ENCODE results near the gene CNTRL. TPM values are rescaled to one million over a fixed set of nuclear protein-coding genes. Genes with fewer than 3 reads are reported as not detected.

CNTRL gene
- total RNA-seq, 1 experiment from 2014 or later: 11.6 TPM

GRCh38 chr9:121107881-121108280 is 33.1 kb downstream of the CNTRL start:
- Histone ChIP-seq H3T11ph (ENCODE audit: low read length) (no peak overlapping the region), H3K56ac (ENCODE audit: insufficient read length, low read depth, low read length) (no peak overlapping the region), H3K14ac (ENCODE audit: insufficient read depth, low read length) (no peak overlapping the region), H3K4ac (ENCODE audit: low read depth, low read length) (no peak overlapping the region), H4K91ac (ENCODE audit: insufficient read length, low read depth, low read length) (no peak overlapping the region), H2AFZ (ENCODE audit: low read length) (no peak overlapping the region), H2AK5ac (ENCODE audit: insufficient read length, low read length) (no peak overlapping the region), H3K79me1 (ENCODE audit: insufficient read depth, low read depth, low read length, poor library complexity, severe bottlenecking) (no peaks in the 10 kb centered on the region), H2BK120ac (ENCODE audit: low read depth, low read length, poor library complexity, severe bottlenecking) (no peak overlapping the region), H3K23me2 (ENCODE audit: insufficient read length, low read depth, low read length, poor library complexity, severe bottlenecking) (no peaks in the 10 kb centered on the region), H4K5ac (ENCODE audit: insufficient read length, low read depth, low read length) (no peak overlapping the region), H2BK5ac (ENCODE audit: insufficient read length, low read length) (no peak overlapping the region), H2BK12ac (ENCODE audit: insufficient read length, low read depth, low read length) (no peak overlapping the region), H3K27ac (ENCODE audit: insufficient read length, low read depth, low read length) (no peak overlapping the region), H3K9me3 (ENCODE audit: control insufficient read depth, low read depth, low read length) (no peaks in the 10 kb centered on the region), H4K8ac (replicated peaks; ENCODE audit: insufficient read length, low read depth, low read length) (no peak overlapping the region), H3K18ac (ENCODE audit: insufficient read length, low read depth, low read length) (no peak overlapping the region), H3K23ac (ENCODE audit: insufficient read length, low read depth, low read length) (no peak overlapping the region), H3K4me2 (ENCODE audit: insufficient read depth, insufficient read length, low read length) (no peak overlapping the region), H2BK20ac (ENCODE audit: low read depth, low read length, poor library complexity, severe bottlenecking) (no peak overlapping the region), H4K20me1 (ENCODE audit: control insufficient read depth, insufficient read depth, insufficient read length) (no peaks in the 10 kb centered on the region), H3K4me1 (ENCODE audit: insufficient read depth, low read length) (no peaks in the 10 kb centered on the region), H2BK15ac (ENCODE audit: low read depth, low read length) (no peak overlapping the region), H3K27me3 (ENCODE audit: insufficient read depth, low read length) (no peaks in the 10 kb centered on the region), H3K9ac (ENCODE audit: extremely low read depth, insufficient read length, low read length) (no peak overlapping the region), H3K79me2 (ENCODE audit: insufficient read depth, low read length) (no peaks in the 10 kb centered on the region)
- Mint-ChIP-seq H3K27me3 (ENCODE audit: low read depth) (peaks cover 2% of the 10 kb centered on the region; the same call in 1 of the 2 replicates), H3K4me1 (peaks cover 8 to 9% of the 10 kb centered on the region in 2 experiments), H3K36me3 (ENCODE audit: insufficient read depth in 1 of 3, low read depth in 3 of 3) (peaks cover 0 to 3% (median 2%) of the 10 kb centered on the region in 3 experiments; a peak in 2 of 7 replicates), H3K4me3 (no peak overlapping the region), H3K27ac (no peak overlapping the region), H3K9me3 (peaks cover 0 to 3% of the 10 kb centered on the region in 2 experiments; a peak in 1 of 5 replicates)
- DNase-seq: no peak
- no CpG with 5 or more reads among the region's 1 CpG for WGBS (ENCODE audit: extremely low coverage, insufficient read length, low lambda C conversion rate)
- no peak for TF ChIP-seq CTCF (conservative IDR thresholded peaks at IDR 0.05)
